Measurements from ENCODE around the gene KMT2A.
A peak's percentile ranks its signal among the peaks of the same experiment; 100 is the strongest.

The KMT2A gene

GRCh38 chr11:118533769-118534729, 97.8 kb downstream of the KMT2A start:
- DNase-seq = no peak

GRCh38 chr11:118535261-118535660, 99.0 kb downstream of the KMT2A start:
- no peak for DNase-seq

GRCh38 chr11:118536726-118537125, 100.4 kb downstream of the KMT2A start:
- no peak for DNase-seq

GRCh38 chr11:118537409-118537980, 101.2 kb downstream of the KMT2A start:
- DNase-seq = no peak

- DNase-seq = no peak
Observed at GRCh38 chr11:118544010-118544646, 107.8 kb downstream of the KMT2A start.

GRCh38 chr11:118544647-118545010, 108.3 kb downstream of the KMT2A start:
- DNase-seq = no peak

GRCh38 chr11:118545533-118545932, 109.2 kb downstream of the KMT2A start:
- no peak for DNase-seq

GRCh38 chr11:118547132-118547531, 110.8 kb downstream of the KMT2A start:
- DNase-seq = peak; percentile 64

- no peak for DNase-seq
Observed at GRCh38 chr11:118552341-118552740, 116.0 kb downstream of the KMT2A start.

GRCh38 chr11:118560806-118561205, 124.5 kb downstream of the KMT2A start:
- DNase-seq = no peak

- DNase-seq = peak; percentile 6
Observed at GRCh38 chr11:118565051-118565450, 128.8 kb downstream of the KMT2A start.

- no peak for DNase-seq
Observed at GRCh38 chr11:118569670-118570069, 133.4 kb downstream of the KMT2A start.

GRCh38 chr11:118570787-118571186, 134.5 kb downstream of the KMT2A start:
- no peak for DNase-seq

GRCh38 chr11:118571701-118572060, 135.4 kb downstream of the KMT2A start:
- peak; percentile 7 for DNase-seq

GRCh38 chr11:118572061-118572980, 136.0 kb downstream of the KMT2A start, which contains the start of gene ARCN1:
TSS of gene ARCN1 (plus strand) at chr11:118572409. CDS start at chr11:118572548, 139 bp downstream.
- DNase-seq = peak; percentile 91

- DNase-seq = peak; percentile 78
Observed at GRCh38 chr11:118572981-118573550, 136.8 kb downstream of the KMT2A start.

GRCh38 chr11:118574636-118575035, 138.3 kb downstream of the KMT2A start:
- DNase-seq = no peak

Data from hematopoietic multipotent progenitor cell treated with erythropoietin and hydrocortisone succinate and interleukin-3 and kit ligand, for 6 days (in vitro differentiated cells).